GM18526 (cell line): Measurements from ENCODE around the gene PSMA1.

Source experiments
- POLR2A ChIP-seq: IDR thresholded peaks from 3 replicates; pipeline ENCODE4 v1.6.1; 2011; ENCODE audit not compliant: insufficient read length; ENCODE audit errors: extremely low read depth

Gene PSMA1

GRCh38 chr11:14538271-14538925 is 18.2 kb upstream of the PSMA1 start:
- no peak for TF ChIP-seq POLR2A

- no peak for TF ChIP-seq POLR2A
Observed at GRCh38 chr11:14537134-14537599, 17.0 kb upstream of the PSMA1 start.

GRCh38 chr11:14529951-14530350 is 9.8 kb upstream of the PSMA1 start:
- no peak for TF ChIP-seq POLR2A

- no peak for TF ChIP-seq POLR2A
Observed at GRCh38 chr11:14529321-14529720, 9.1 kb upstream of the PSMA1 start.

GRCh38 chr11:14522801-14523200 is 2.6 kb upstream of the PSMA1 start:
- no peak for TF ChIP-seq POLR2A

- no peak for TF ChIP-seq POLR2A
Observed at GRCh38 chr11:14522245-14522644, 2.1 kb upstream of the PSMA1 start.

GRCh38 chr11:14520747-14521151 is 563 bp upstream of the PSMA1 start:
- TF ChIP-seq POLR2A = no peak

GRCh38 chr11:14519597-14519916 is 629 bp downstream of the PSMA1 start:
- no peak for TF ChIP-seq POLR2A

GRCh38 chr11:14518820-14519219 is 1.4 kb downstream of the PSMA1 start:
- no peak for TF ChIP-seq POLR2A

- TF ChIP-seq POLR2A = no peak
Observed at GRCh38 chr11:14513800-14514199, 6.4 kb downstream of the PSMA1 start.

- no peak for TF ChIP-seq POLR2A
Observed at GRCh38 chr11:14506532-14506931, 13.7 kb downstream of the PSMA1 start.

- TF ChIP-seq POLR2A = no peak
Observed at GRCh38 chr11:14503023-14503422, 17.2 kb downstream of the PSMA1 start.

GRCh38 chr11:14502039-14502438 is 18.1 kb downstream of the PSMA1 start:
- no peak for TF ChIP-seq POLR2A

- TF ChIP-seq POLR2A = no peak
Observed at GRCh38 chr11:14500181-14500651, 20.0 kb downstream of the PSMA1 start.

GRCh38 chr11:14499560-14500180 is 20.5 kb downstream of the PSMA1 start, which contains the start of gene COPB1:
Gene COPB1 (minus strand): TSS chr11:14499811. CDS start chr11:14498928, 883 bp downstream.
- peak; percentile 92 for TF ChIP-seq POLR2A

- TF ChIP-seq POLR2A = no peak
Observed at GRCh38 chr11:14499178-14499559, 21.0 kb downstream of the PSMA1 start.

GRCh38 chr11:14480716-14481115 is 39.5 kb downstream of the PSMA1 start:
- TF ChIP-seq POLR2A = no peak
